Measurements from ENCODE around the gene BUD23.
"Not testable (repeated sequence)": the region's sequence is repeated elsewhere in the genome, so short reads cannot be mapped to it uniquely, and the experiment has no call there.

DNA sequence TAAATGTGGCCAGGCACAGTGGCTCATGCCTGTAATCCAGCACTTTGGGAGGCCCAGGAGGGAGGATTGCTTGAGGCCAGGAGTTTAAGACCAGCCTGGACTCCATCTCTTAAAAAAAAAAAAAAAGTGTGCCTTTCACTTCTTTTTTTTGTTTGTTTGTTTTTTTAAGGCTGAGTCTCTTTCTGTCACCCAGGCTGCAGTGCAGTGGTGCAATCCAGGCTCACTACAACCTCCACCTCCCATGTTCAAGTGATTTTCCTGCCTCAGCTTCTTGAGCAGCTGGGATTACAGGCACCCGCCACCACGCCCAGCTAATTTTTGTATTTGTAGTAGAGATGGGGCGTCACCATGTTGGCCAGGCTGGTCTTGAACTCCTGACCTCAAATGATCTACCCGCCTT is 38.8 kb downstream of the BUD23 start:
- TF ChIP-seq, protein P1, sequence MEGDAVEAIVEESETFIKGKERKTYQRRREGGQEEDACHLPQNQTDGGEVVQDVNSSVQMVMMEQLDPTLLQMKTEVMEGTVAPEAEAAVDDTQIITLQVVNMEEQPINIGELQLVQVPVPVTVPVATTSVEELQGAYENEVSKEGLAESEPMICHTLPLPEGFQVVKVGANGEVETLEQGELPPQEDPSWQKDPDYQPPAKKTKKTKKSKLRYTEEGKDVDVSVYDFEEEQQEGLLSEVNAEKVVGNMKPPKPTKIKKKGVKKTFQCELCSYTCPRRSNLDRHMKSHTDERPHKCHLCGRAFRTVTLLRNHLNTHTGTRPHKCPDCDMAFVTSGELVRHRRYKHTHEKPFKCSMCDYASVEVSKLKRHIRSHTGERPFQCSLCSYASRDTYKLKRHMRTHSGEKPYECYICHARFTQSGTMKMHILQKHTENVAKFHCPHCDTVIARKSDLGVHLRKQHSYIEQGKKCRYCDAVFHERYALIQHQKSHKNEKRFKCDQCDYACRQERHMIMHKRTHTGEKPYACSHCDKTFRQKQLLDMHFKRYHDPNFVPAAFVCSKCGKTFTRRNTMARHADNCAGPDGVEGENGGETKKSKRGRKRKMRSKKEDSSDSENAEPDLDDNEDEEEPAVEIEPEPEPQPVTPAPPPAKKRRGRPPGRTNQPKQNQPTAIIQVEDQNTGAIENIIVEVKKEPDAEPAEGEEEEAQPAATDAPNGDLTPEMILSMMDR (IDR thresholded peaks at IDR 0.05), result not testable (repeated sequence)
- TF ChIP-seq POLR2A (IDR thresholded peaks at IDR 0.05), result not testable (repeated sequence)
